ENCODE data around the gene HOXA6. TPM values are rescaled to one million over a fixed set of nuclear protein-coding genes. Genes with fewer than 3 reads are reported as not detected.

The HOXA6 gene
- total and polyA plus RNA-seq, 9 of the 15 experiments (the other 6 are each of a cell fraction or from before 2014, with no cell fraction given) = not detected

- Histone ChIP-seq H4K20me1 (replicated peaks; ENCODE audit: control insufficient read depth, insufficient read depth, low read length) (no peaks in the 10 kb centered on the region), H3K4me3 (no peak overlapping the region), H3K9ac (ENCODE audit: insufficient read depth in 1 of 2, low read depth in 2 of 2, low read length in 2 of 2) (no peak overlapping the region), H3K9me3 (replicated peaks; ENCODE audit: control insufficient read depth, insufficient read depth, low read depth, low read length) (no peaks in the 10 kb centered on the region), H3K9me1 (ENCODE audit: control insufficient read depth, insufficient read depth, low read length) (no peaks in the 10 kb centered on the region), H3K27me3 (ENCODE audit: control insufficient read depth in 2 of 2, insufficient read depth in 2 of 2, low read length in 2 of 2) (peaks cover 18 to 77% of the 10 kb centered on the region in 2 experiments), H3K79me2 (ENCODE audit: control insufficient read depth, insufficient read depth, low read length) (no peaks in the 10 kb centered on the region), H3K27ac (ENCODE audit: extremely low read depth, low read depth, low read length) (no peak overlapping the region), H2AFZ (ENCODE audit: low read depth, low read length) (no peak overlapping the region; the same call in 1 of the 2 replicates), H3K4me2 (ENCODE audit: insufficient read depth, low read length) (no peak overlapping the region), H3K36me3 (ENCODE audit: control insufficient read depth, insufficient read depth, low read length) (no peaks in the 10 kb centered on the region), H3K4me1 (replicated peaks in 1 of 2; ENCODE audit: control insufficient read depth in 2 of 2, insufficient read depth in 2 of 2, low read length in 2 of 2) (peaks cover 0 to 26% of the 10 kb centered on the region in 2 experiments; a peak in 2 of 5 replicates)
- in situ Hi-C loops (cut with MboI) (loop anchor here (25.0 kb wide), 3 partner anchors 648 to 1273 kb away; no protein-coding TSS in a partner anchor), intact Hi-C loops (cut with micrococcal nuclease) (loop anchor here (2.0 to 5.0 kb wide), 5 partner anchors 298 to 1268 kb away; partner anchors contain the start of genes SKAP2 and SNX10)
- POLR2A ChIA-PET = no interaction called here
- TF ChIP-seq MYNN (IDR thresholded peaks at IDR 0.05) = no peak
- TF ChIP-seq MYNN (CRISPR knock-in tag; IDR thresholded peaks at IDR 0.05) = no peak
- no peak for TF ChIP-seq CREB5 (CRISPR knock-in tag; IDR thresholded peaks at IDR 0.05)
- TF ChIP-seq NFIC (IDR thresholded peaks at IDR 0.05) = no peak
- no peak for TF ChIP-seq ZSCAN29 (IDR thresholded peaks at IDR 0.05)
- no peak for TF ChIP-seq CHD4 (IDR thresholded peaks at IDR 0.05; ENCODE audit: insufficient read depth, insufficient replicate concordance, low read depth, low read length, poor library complexity, severe bottlenecking)
- no peak for TF ChIP-seq DIDO1 (tag; IDR thresholded peaks at IDR 0.05; ENCODE audit: low read depth)
- no peak for TF ChIP-seq ZNF766 (CRISPR knock-in tag; conservative IDR thresholded peaks at IDR 0.05)
- TF ChIP-seq FOXA1 (IDR thresholded peaks at IDR 0.05; ENCODE audit: borderline replicate concordance) = no peak
- no peak for TF ChIP-seq ETS2 (tag; IDR thresholded peaks at IDR 0.05; ENCODE audit: borderline replicate concordance, poor library complexity, severe bottlenecking)
- no peak for TF ChIP-seq HDAC2 (IDR thresholded peaks at IDR 0.05)
- no peak for TF ChIP-seq BACH1 (tag; IDR thresholded peaks at IDR 0.05)
- TF ChIP-seq ZNF282 (CRISPR knock-in tag; IDR thresholded peaks at IDR 0.05) = no peak
- TF ChIP-seq CBFA2T3 (IDR thresholded peaks at IDR 0.05) = no peak
- no peak for TF ChIP-seq ZNF785 (CRISPR knock-in tag; IDR thresholded peaks at IDR 0.05)
- no peak for TF ChIP-seq KDM2B (CRISPR knock-in tag; IDR thresholded peaks at IDR 0.05)
- no peak for TF ChIP-seq ZNF639 (CRISPR knock-in tag; conservative IDR thresholded peaks at IDR 0.05 in 1 of 2, IDR thresholded peaks at IDR 0.05 in 1 of 2)
- DNase-seq (ENCODE audit: extremely low read depth in 1 of 4, low spot score in 3 of 4) (no peak), FAIRE-seq (no peak), ATAC-seq (no peak)
- CTCF ChIA-PET (ENCODE audit: low intra/inter-chr PET ratio) = interaction anchor here (0.7 to 2.5 kb wide), 4 partner anchors 473 to 792 kb away, joined by 3 to 9 read pairs (median 6); no protein-coding TSS in a partner anchor
- WGBS (ENCODE audit: insufficient coverage, low coverage, missing lambda C conversion rate) = 66% methylated on average over 21 of the region's 23 CpGs
- no TSS peak for BruUV-seq (replicated peaks)
Measured at GRCh38 chr7:27160145-27160545, 12.6 kb upstream of the HOXA6 start.
